ENCODE results near the gene IRAK3. TPM values are rescaled to one million over a fixed set of nuclear protein-coding genes. Genes with fewer than 3 reads are reported as not detected.
"Not testable (repeated sequence)": the region's sequence is repeated elsewhere in the genome, so short reads cannot be mapped to it uniquely, and the experiment has no call there.

Gene IRAK3
- total RNA-seq, 1 donor from 2014 or later = 11.0 TPM

DNA sequence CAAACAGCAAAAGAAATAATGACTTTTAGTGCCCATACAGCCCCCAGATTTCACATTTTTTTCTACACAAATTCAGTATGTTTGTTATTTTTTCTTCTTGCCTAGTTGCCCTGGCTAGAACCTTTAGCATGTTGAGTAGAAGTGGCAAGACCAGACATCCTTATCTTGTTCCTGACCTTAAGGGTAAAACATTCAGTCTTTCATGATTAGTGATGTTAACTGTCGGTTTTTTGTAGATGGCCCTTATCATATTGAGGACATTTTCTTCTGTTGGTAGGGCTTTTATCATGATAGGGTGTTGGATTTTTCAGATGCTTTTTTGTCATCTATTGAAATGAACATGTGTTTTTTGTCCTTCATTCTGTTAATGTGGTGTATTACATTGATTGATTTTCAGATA, 17.1 kb downstream of the IRAK3 start:
- no peak overlapping the region for H3K27ac ChIP-seq (ENCODE audit: low read depth, low read length)
- H3K9me3 ChIP-seq (ENCODE audit: control insufficient read depth in 3 of 3, low read length in 3 of 3) = no peaks in the 10 kb centered on the region
- no peaks in the 10 kb centered on the region for H3K36me3 ChIP-seq (ENCODE audit: control insufficient read depth in 3 of 3, insufficient read depth in 3 of 3, low read length in 3 of 3)
- no peaks in the 10 kb centered on the region for H3K27me3 ChIP-seq (ENCODE audit: control insufficient read depth in 3 of 3, insufficient read depth in 3 of 3, low read length in 3 of 3)
- H3K4me1 ChIP-seq (ENCODE audit: control insufficient read depth in 3 of 3, insufficient read depth in 3 of 3, low read length in 3 of 3) = no peaks in the 10 kb centered on the region
- no peak overlapping the region for H3K9ac ChIP-seq (ENCODE audit: low read depth in 1 of 3, low read length in 3 of 3)
- H3K4me3 ChIP-seq (ENCODE audit: low read length in 3 of 3) = no peak overlapping the region

DNA sequence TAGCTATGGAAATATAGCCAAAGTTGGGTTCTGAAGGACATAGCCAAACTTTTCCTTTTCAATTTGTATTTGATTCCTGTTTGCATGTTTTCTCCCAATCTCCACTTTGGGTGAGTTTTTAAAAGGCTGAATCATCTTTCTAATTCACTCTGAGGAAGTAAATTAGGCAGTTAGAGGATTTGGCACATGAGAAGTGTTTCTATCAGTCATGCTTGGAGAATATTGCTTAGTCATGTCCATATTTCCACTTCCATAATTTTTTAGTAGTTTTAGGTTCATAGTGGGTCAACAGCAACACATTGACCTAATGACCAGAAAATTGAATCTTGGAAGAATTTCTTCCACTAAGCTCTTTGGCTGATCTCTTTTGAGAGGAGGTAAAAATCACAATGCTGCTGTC, 21.8 kb downstream of the IRAK3 start:
- no peaks in the 10 kb centered on the region for H3K9me3 ChIP-seq (ENCODE audit: control insufficient read depth in 3 of 3, low read length in 3 of 3)
- no peak overlapping the region for H3K4me3 ChIP-seq (ENCODE audit: low read length in 3 of 3)
- H3K27ac ChIP-seq (ENCODE audit: low read depth, low read length) = no peak overlapping the region
- H3K9ac ChIP-seq (ENCODE audit: low read depth in 1 of 3, low read length in 3 of 3) = no peak overlapping the region
- H3K4me1 ChIP-seq (ENCODE audit: control insufficient read depth in 3 of 3, insufficient read depth in 3 of 3, low read length in 3 of 3) = no peaks in the 10 kb centered on the region
- no peaks in the 10 kb centered on the region for H3K36me3 ChIP-seq (ENCODE audit: control insufficient read depth in 3 of 3, insufficient read depth in 3 of 3, low read length in 3 of 3)
- H3K27me3 ChIP-seq (ENCODE audit: control insufficient read depth in 3 of 3, insufficient read depth in 3 of 3, low read length in 3 of 3) = no peaks in the 10 kb centered on the region

DNA sequence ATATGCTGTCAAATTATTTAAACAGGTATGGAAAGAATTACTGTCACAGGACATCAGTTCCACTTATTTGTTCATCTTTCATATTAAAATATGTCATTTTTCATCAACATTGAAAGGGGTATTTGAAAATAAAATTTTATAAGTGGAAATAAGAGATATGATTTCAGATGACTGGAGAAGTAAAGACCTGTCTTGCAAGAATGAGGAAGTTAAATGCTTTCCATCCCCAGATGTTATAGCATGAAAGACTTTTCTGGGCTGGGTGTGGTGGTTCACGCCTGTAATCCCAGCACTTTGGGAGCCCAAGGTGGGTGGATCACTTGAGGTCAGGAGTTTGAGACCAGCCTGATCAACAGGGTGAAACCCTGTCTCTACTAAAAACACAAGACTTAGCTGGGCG, 22.6 kb downstream of the IRAK3 start:
- not testable (repeated sequence) for H3K27me3 ChIP-seq (ENCODE audit: control insufficient read depth in 3 of 3, insufficient read depth in 3 of 3, low read length in 3 of 3); H3K4me1 ChIP-seq (ENCODE audit: control insufficient read depth in 3 of 3, insufficient read depth in 3 of 3, low read length in 3 of 3); H3K36me3 ChIP-seq (ENCODE audit: control insufficient read depth in 3 of 3, insufficient read depth in 3 of 3, low read length in 3 of 3); H3K4me3 ChIP-seq (ENCODE audit: low read length in 3 of 3); H3K9ac ChIP-seq (ENCODE audit: low read depth in 1 of 3, low read length in 3 of 3); H3K9me3 ChIP-seq (ENCODE audit: control insufficient read depth in 3 of 3, low read length in 3 of 3); H3K27ac ChIP-seq (ENCODE audit: low read depth, low read length)

DNA sequence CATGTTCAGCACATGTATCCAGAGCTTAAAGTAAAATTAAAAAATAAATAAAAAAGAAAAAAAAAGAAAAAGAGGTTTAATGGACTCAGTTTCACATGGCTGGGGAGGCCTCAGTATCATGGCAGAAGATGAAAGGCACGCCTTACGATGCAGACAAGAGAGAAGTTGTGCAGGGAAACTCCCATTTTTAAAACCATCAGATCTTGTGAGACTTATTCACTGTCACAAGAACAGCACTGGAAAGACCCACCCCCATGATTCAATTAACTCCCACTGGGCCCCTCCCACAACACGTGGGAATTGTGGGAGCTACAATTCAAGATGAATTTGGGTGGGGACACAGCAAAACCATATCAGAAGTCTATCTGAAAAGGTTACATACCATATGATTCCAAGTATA, 24.0 kb downstream of the IRAK3 start:
- H3K27me3 ChIP-seq (ENCODE audit: control insufficient read depth in 3 of 3, insufficient read depth in 3 of 3, low read length in 3 of 3); H3K9me3 ChIP-seq (ENCODE audit: control insufficient read depth in 3 of 3, low read length in 3 of 3); H3K27ac ChIP-seq (ENCODE audit: low read depth, low read length); H3K9ac ChIP-seq (ENCODE audit: low read depth in 1 of 3, low read length in 3 of 3); H3K4me1 ChIP-seq (ENCODE audit: control insufficient read depth in 3 of 3, insufficient read depth in 3 of 3, low read length in 3 of 3); H3K36me3 ChIP-seq (ENCODE audit: control insufficient read depth in 3 of 3, insufficient read depth in 3 of 3, low read length in 3 of 3); H3K4me3 ChIP-seq (ENCODE audit: low read length in 3 of 3): not testable (repeated sequence)

DNA sequence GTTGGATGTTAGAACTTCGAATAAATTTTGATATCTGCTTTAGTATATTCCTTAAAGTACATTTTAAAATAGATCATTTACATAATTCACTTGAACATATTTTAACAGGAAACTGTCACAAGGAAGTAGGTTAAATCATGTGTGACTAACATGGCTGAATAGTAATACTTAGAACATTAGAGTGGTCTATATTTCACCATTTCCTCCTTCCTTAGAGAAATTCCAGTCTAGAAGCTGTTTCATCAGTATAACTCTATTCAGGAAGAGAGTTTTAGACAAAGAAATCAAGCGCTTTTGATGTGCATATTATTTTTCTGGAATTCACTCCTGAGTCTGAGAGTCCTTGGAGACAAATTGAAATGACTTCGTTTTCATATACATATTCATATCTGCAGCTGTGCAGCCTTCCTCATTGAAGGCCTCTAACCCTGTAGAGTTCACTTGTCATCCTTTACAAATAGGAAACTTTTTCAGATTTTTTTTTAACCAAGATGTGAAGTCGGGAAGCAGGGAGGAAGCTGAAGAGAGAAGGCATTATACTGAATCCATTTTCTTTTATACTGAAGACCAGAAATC, 28.4 kb downstream of the IRAK3 start:
- H3K27ac ChIP-seq (ENCODE audit: low read depth, low read length) = no peak overlapping the region
- H3K9ac ChIP-seq (ENCODE audit: low read depth in 1 of 3, low read length in 3 of 3) = no peak overlapping the region

DNA sequence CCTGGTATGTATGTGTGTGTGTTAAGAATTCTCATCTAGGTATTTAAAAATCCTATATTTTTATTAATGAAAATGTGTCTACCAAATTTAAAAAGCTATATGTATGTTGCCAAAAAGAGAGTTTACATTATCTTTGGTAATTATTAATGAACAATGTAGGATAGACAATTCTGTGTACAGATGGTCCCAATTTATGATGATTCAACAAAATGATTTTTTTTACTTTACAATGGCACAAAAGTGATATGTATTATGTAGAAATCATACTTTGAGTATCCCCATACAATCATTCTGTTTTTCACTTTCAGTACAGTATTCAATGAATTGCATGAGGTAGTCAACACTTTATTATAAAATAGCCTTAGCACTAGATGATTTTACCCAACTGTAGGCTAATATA, 39.4 kb downstream of the IRAK3 start:
- no peak overlapping the region for H3K9ac ChIP-seq (ENCODE audit: low read depth in 1 of 3, low read length in 3 of 3)
- no peak overlapping the region for H3K4me3 ChIP-seq (ENCODE audit: low read length in 3 of 3)
- H3K36me3 ChIP-seq (ENCODE audit: control insufficient read depth in 3 of 3, insufficient read depth in 3 of 3, low read length in 3 of 3) = peaks cover 0 to 4% (median 0%) of the 10 kb centered on the region in 3 donors
- no peaks in the 10 kb centered on the region for H3K4me1 ChIP-seq (ENCODE audit: control insufficient read depth in 3 of 3, insufficient read depth in 3 of 3, low read length in 3 of 3)
- H3K27me3 ChIP-seq (ENCODE audit: control insufficient read depth in 3 of 3, insufficient read depth in 3 of 3, low read length in 3 of 3) = no peaks in the 10 kb centered on the region
- no peaks in the 10 kb centered on the region for H3K9me3 ChIP-seq (ENCODE audit: control insufficient read depth in 3 of 3, low read length in 3 of 3)
- H3K27ac ChIP-seq (ENCODE audit: low read depth, low read length) = no peak overlapping the region

More for the DNA sequence above, 28.4 kb downstream of the IRAK3 start:
- Histone ChIP-seq H3K4me3 (ENCODE audit: low read length in 3 of 3) (no peak overlapping the region), H3K9me3 (ENCODE audit: control insufficient read depth in 3 of 3, low read length in 3 of 3) (no peaks in the 10 kb centered on the region), H3K4me1 (ENCODE audit: control insufficient read depth in 3 of 3, insufficient read depth in 3 of 3, low read length in 3 of 3) (no peaks in the 10 kb centered on the region), H3K36me3 (ENCODE audit: control insufficient read depth in 3 of 3, insufficient read depth in 3 of 3, low read length in 3 of 3) (peaks cover 0 to 2% (median 0%) of the 10 kb centered on the region in 3 donors), H3K27me3 (ENCODE audit: control insufficient read depth in 3 of 3, insufficient read depth in 3 of 3, low read length in 3 of 3) (no peaks in the 10 kb centered on the region)

DNA sequence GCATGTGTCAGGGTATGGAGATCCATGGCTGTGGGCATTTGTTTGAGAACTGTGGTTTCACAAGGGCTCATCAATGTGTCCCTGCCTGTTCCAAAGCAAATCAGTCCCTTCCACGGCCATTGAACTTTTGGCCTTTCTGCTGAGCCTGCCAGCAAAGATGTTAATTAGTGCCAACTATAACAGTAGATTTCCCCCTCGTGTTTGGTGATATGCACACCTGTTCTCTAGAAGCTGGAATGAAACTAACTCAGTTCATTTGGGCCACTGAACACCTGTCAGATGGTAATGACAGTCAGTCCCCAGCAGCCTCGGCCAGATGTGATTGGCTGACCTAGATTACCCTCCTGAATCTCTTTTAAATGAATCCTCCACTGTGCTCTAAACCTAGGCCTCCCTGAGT, 43.2 kb downstream of the IRAK3 start:
- Histone ChIP-seq H3K27ac (ENCODE audit: low read depth, low read length) (no peak overlapping the region), H3K36me3 (ENCODE audit: control insufficient read depth in 3 of 3, insufficient read depth in 3 of 3, low read length in 3 of 3) (peaks cover 0 to 1% (median 0%) of the 10 kb centered on the region in 3 donors), H3K9ac (ENCODE audit: low read depth in 1 of 3, low read length in 3 of 3) (no peak overlapping the region), H3K27me3 (ENCODE audit: control insufficient read depth in 3 of 3, insufficient read depth in 3 of 3, low read length in 3 of 3) (peaks cover 0 to 3% (median 0%) of the 10 kb centered on the region in 3 donors), H3K4me1 (ENCODE audit: control insufficient read depth in 3 of 3, insufficient read depth in 3 of 3, low read length in 3 of 3) (no peaks in the 10 kb centered on the region), H3K4me3 (ENCODE audit: low read length in 3 of 3) (no peak overlapping the region), H3K9me3 (ENCODE audit: control insufficient read depth in 3 of 3, low read length in 3 of 3) (no peaks in the 10 kb centered on the region)

DNA sequence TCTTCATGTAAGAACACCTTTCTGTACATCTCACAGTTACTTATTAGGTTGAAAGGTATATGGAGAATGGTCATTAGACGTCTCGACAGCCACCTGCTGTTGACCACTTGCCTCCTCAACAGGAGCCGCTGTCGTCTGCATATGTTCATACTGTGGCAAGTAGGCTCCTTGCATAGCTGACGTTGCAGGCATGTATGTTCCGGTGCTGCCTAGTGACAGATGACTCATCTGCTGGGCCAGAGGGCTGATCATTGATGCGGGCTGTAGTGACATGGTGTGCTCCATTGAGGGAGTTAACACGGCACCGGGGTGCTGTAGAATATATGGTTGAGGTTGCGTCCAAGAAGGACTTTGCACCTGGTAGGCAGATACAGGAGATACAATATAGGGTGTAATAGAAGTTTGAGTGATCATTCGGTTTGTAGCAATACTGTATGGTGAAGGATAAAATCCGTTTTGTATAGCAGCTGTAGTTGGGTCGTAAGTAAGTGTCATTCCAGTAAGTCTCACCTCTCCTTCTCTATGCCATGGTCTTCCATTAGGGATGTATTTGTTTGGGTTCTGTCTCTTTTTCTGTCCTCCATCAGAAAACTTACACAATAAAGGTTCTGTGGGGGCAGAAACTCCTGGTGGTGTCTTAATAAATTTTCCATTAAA, 45.2 kb downstream of the IRAK3 start:
- H3K4me3 ChIP-seq (ENCODE audit: low read length in 3 of 3); H3K9ac ChIP-seq (ENCODE audit: low read depth in 1 of 3, low read length in 3 of 3); H3K36me3 ChIP-seq (ENCODE audit: control insufficient read depth in 3 of 3, insufficient read depth in 3 of 3, low read length in 3 of 3); H3K9me3 ChIP-seq (ENCODE audit: control insufficient read depth in 3 of 3, low read length in 3 of 3); H3K27ac ChIP-seq (ENCODE audit: low read depth, low read length); H3K27me3 ChIP-seq (ENCODE audit: control insufficient read depth in 3 of 3, insufficient read depth in 3 of 3, low read length in 3 of 3); H3K4me1 ChIP-seq (ENCODE audit: control insufficient read depth in 3 of 3, insufficient read depth in 3 of 3, low read length in 3 of 3): not testable (repeated sequence)

DNA sequence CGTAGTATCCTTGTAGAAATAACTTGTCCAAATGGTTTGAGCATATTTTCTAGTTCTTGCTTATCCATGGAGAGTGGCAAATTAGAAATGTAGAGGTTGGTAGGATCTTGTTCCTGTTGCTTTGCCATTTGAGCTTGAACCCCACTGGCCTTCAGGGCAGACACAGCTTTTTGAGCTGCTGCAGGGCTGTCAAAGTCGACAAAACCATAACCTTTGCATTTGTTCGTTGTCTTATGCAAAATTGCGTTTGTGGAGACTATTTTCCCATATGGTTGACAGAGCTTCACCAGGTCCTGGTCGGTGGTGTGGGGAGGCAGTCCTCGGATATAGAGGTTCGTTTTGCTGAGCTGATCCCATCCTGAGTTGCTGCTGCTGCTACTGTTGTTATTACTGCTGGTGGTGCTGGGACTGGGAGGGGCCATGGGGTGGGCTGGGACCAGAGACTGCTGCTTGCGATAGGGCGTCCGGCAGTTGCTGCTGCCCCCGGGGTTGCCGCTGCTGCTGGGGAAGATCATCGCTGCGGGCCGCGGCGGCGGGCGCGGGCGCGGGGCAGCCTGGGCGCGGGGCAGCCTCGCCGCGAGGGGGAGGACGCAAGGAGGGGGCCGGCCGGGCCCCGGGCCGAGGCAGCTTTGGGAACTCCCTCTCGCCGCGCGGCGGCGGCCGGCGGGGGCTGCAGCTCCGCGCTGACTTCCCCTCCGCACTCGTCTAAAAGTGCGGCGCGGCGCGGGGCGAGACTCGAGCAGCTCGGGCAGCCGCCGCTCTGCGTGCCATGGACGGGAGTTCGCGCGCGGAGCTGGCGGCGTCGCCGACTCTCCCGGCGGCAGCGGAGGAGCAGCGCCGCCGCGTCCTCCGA, 46.0 kb downstream of the IRAK3 start:
- H3K27ac ChIP-seq (ENCODE audit: low read depth, low read length); H3K9ac ChIP-seq (ENCODE audit: low read depth in 1 of 3, low read length in 3 of 3); H3K36me3 ChIP-seq (ENCODE audit: control insufficient read depth in 3 of 3, insufficient read depth in 3 of 3, low read length in 3 of 3); H3K4me1 ChIP-seq (ENCODE audit: control insufficient read depth in 3 of 3, insufficient read depth in 3 of 3, low read length in 3 of 3); H3K9me3 ChIP-seq (ENCODE audit: control insufficient read depth in 3 of 3, low read length in 3 of 3); H3K27me3 ChIP-seq (ENCODE audit: control insufficient read depth in 3 of 3, insufficient read depth in 3 of 3, low read length in 3 of 3): not testable (repeated sequence)
- peak overlapping the region; percentile 6 to 59 (median 52) for H3K4me3 ChIP-seq (ENCODE audit: low read length in 3 of 3)

DNA sequence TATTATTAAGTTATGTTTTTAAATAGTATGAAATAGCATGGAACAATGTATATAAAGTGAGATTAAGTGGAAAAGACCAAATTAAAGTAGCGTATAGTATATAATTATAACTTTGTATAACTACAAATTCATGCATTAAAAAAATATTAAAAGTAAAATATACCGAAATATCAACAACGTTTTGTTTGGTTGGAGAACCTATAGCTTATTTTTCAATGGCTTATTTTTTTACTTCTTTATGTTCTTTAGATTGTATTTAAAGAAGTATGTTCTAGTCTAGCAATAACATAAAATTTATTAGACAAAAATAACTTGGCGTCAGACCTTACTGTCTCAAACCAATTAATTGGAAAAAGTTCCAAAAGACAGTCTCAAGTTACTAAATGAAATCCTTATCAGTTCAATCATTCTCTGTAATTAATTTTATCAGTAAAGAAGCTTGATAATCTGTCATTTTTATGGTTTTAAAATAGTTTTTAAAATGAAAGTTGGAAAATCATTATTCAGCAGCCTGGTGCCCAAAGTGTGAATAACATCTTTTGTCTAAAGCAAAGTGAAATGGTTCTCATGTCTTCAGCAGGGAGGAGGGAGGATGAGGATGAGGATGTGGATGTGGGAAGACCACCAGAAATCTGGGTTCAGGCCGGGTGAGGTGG, 46.7 kb downstream of the IRAK3 start:
- Histone ChIP-seq H3K36me3 (ENCODE audit: control insufficient read depth in 3 of 3, insufficient read depth in 3 of 3, low read length in 3 of 3) (no peaks in the 10 kb centered on the region), H3K4me1 (ENCODE audit: control insufficient read depth in 3 of 3, insufficient read depth in 3 of 3, low read length in 3 of 3) (no peaks in the 10 kb centered on the region), H3K27me3 (ENCODE audit: control insufficient read depth in 3 of 3, insufficient read depth in 3 of 3, low read length in 3 of 3) (peaks cover 0 to 3% (median 0%) of the 10 kb centered on the region in 3 donors), H3K27ac (ENCODE audit: low read depth, low read length) (no peak overlapping the region), H3K9me3 (ENCODE audit: control insufficient read depth in 3 of 3, low read length in 3 of 3) (no peaks in the 10 kb centered on the region), H3K4me3 (ENCODE audit: low read length in 3 of 3) (peak overlapping the region; percentile 6 to 59 (median 52)), H3K9ac (ENCODE audit: low read depth in 1 of 3, low read length in 3 of 3) (no peak overlapping the region)
